ENCODE data around the gene CGREF1.
A peak's percentile ranks its signal among the peaks of the same experiment; 100 is the strongest.

The CGREF1 gene

GRCh38 chr2:27078267-27079194 lies 40.4 kb downstream of the CGREF1 start, which contains the start of gene EMILIN1:
TSS of gene EMILIN1 (plus strand) at chr2:27078615. CDS start at chr2:27079066, 451 bp downstream.
- Histone ChIP-seq H3K4me1 (ENCODE audit: control insufficient read depth, insufficient read depth, low read length) (peaks cover 4% of the 10 kb centered on the region), H3K9me3 (ENCODE audit: control insufficient read depth, insufficient read depth, low read depth, low read length) (no peaks in the 10 kb centered on the region), H3K36me3 (ENCODE audit: control insufficient read depth in 2 of 2, insufficient read depth in 1 of 2, low read length in 2 of 2) (no peaks in the 10 kb centered on the region), H3K27ac (ENCODE audit: extremely low read depth, low read depth, low read length) (no peak within 1 kb of the TSS), H3K4me3 (ENCODE audit: low read depth, low read length) (no peak within 1 kb of the TSS)
- no peak for TF ChIP-seq ZNF146 (tag by site-specific recombination; IDR thresholded peaks at IDR 0.05)
- TF ChIP-seq ZNF510 (tag by site-specific recombination; IDR thresholded peaks at IDR 0.05; ENCODE audit: insufficient replicate concordance) = no peak
- no peak for TF ChIP-seq ZNF24 (tag by site-specific recombination; IDR thresholded peaks at IDR 0.05)
- peak; percentile 71 for TF ChIP-seq GLIS1 (tag by site-specific recombination; IDR thresholded peaks at IDR 0.05)
- peak; percentile 40 for TF ChIP-seq ZIC2 (tag by site-specific recombination; IDR thresholded peaks at IDR 0.05)
- TF ChIP-seq ZNF501 (tag by site-specific recombination; IDR thresholded peaks at IDR 0.05) = no peak
- TF ChIP-seq HOXC10 (CRISPR knock-in tag; IDR thresholded peaks at IDR 0.05) = no peak
- TF ChIP-seq PRDM4 (tag by site-specific recombination; IDR thresholded peaks at IDR 0.05) = no peak
- TF ChIP-seq ZNF670 (tag by site-specific recombination; IDR thresholded peaks at IDR 0.05; ENCODE audit: low read depth) = no peak
- ChIA-PET POLR2A (no interaction called here), CTCF (interaction anchor here (0.6 to 1.0 kb wide), 3 partner anchors 13 to 27 kb away, joined by 3 to 4 read pairs (median 3); partner anchors contain the start of gene AGBL5)

- H3K4me1 ChIP-seq (ENCODE audit: control insufficient read depth, insufficient read depth, low read length) = peaks cover 7% of the 10 kb centered on the region
- ChIA-PET POLR2A (interaction anchor here (1.1 kb wide), 1 partner anchor 26 kb away, joined by 4 read pairs; the partner anchor contains the start of gene AGBL5), CTCF (no interaction called here)
- H3K4me3 ChIP-seq (ENCODE audit: low read depth, low read length) = no peak overlapping the region
- no peak overlapping the region for H3K27ac ChIP-seq (ENCODE audit: extremely low read depth, low read depth, low read length)
- H3K36me3 ChIP-seq (ENCODE audit: control insufficient read depth in 2 of 2, insufficient read depth in 1 of 2, low read length in 2 of 2) = no peaks in the 10 kb centered on the region
- no peaks in the 10 kb centered on the region for H3K9me3 ChIP-seq (ENCODE audit: control insufficient read depth, insufficient read depth, low read depth, low read length)
- TF ChIP-seq ZNF777 (tag by site-specific recombination; IDR thresholded peaks at IDR 0.05; ENCODE audit: borderline replicate concordance) (no peak), ZNF335 (tag by site-specific recombination; conservative IDR thresholded peaks at IDR 0.05) (no peak), ZNF670 (tag by site-specific recombination; IDR thresholded peaks at IDR 0.05; ENCODE audit: low read depth) (no peak), ZNF398 (tag by site-specific recombination; IDR thresholded peaks at IDR 0.05) (no peak), ZNF37A (tag by site-specific recombination; IDR thresholded peaks at IDR 0.05) (no peak), ZNF768 (tag by site-specific recombination; IDR thresholded peaks at IDR 0.05) (no peak), ATF2 (tag by site-specific recombination; IDR thresholded peaks at IDR 0.05; ENCODE audit: low read depth) (no peak), ZFP69B (tag by site-specific recombination; IDR thresholded peaks at IDR 0.05) (no peak), SP3 (tag by site-specific recombination; IDR thresholded peaks at IDR 0.05) (no peak), EGR2 (tag by site-specific recombination; IDR thresholded peaks at IDR 0.05; ENCODE audit: low read depth) (no peak), ZBTB1 (tag by site-specific recombination; IDR thresholded peaks at IDR 0.05) (no peak), ZNF785 (tag by site-specific recombination; IDR thresholded peaks at IDR 0.05) (no peak), ZNF544 (tag by site-specific recombination; IDR thresholded peaks at IDR 0.05) (no peak), ZNF146 (tag by site-specific recombination; IDR thresholded peaks at IDR 0.05) (no peak), ZNF449 (tag by site-specific recombination; IDR thresholded peaks at IDR 0.05) (no peak), ZNF221 (tag by site-specific recombination; IDR thresholded peaks at IDR 0.05; ENCODE audit: borderline replicate concordance) (no peak), OSR2 (tag by site-specific recombination; IDR thresholded peaks at IDR 0.05) (no peak), BCL11B (tag by site-specific recombination; IDR thresholded peaks at IDR 0.05; ENCODE audit: low read depth) (no peak), ZNF391 (tag by site-specific recombination; IDR thresholded peaks at IDR 0.05; ENCODE audit: borderline replicate concordance, low read depth) (no peak), KLF1 (tag by site-specific recombination; IDR thresholded peaks at IDR 0.05) (no peak)
These were observed 41.7 kb downstream of the CGREF1 start for GRCh38 chr2:27077231-27077630.

All from HEK293 (cell line).